Fibroblast of peridontal ligament (primary cell): ENCODE data around the gene PRTG.
A peak's percentile ranks its signal among the peaks of the same experiment; 100 is the strongest.
"Not testable (repeated sequence)": the region's sequence is repeated elsewhere in the genome, so short reads cannot be mapped to it uniquely, and the experiment has no call there.

Source experiments
- DNase-seq: peaks from one replicate; pipeline ENCODE4 v3.0.0-alpha.2; 2010; ENCODE audit errors: extremely low read depth

PRTG gene, protein sequence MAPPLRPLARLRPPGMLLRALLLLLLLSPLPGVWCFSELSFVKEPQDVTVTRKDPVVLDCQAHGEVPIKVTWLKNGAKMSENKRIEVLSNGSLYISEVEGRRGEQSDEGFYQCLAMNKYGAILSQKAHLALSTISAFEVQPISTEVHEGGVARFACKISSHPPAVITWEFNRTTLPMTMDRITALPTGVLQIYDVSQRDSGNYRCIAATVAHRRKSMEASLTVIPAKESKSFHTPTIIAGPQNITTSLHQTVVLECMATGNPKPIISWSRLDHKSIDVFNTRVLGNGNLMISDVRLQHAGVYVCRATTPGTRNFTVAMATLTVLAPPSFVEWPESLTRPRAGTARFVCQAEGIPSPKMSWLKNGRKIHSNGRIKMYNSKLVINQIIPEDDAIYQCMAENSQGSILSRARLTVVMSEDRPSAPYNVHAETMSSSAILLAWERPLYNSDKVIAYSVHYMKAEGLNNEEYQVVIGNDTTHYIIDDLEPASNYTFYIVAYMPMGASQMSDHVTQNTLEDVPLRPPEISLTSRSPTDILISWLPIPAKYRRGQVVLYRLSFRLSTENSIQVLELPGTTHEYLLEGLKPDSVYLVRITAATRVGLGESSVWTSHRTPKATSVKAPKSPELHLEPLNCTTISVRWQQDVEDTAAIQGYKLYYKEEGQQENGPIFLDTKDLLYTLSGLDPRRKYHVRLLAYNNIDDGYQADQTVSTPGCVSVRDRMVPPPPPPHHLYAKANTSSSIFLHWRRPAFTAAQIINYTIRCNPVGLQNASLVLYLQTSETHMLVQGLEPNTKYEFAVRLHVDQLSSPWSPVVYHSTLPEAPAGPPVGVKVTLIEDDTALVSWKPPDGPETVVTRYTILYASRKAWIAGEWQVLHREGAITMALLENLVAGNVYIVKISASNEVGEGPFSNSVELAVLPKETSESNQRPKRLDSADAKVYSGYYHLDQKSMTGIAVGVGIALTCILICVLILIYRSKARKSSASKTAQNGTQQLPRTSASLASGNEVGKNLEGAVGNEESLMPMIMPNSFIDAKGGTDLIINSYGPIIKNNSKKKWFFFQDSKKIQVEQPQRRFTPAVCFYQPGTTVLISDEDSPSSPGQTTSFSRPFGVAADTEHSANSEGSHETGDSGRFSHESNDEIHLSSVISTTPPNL

DNA sequence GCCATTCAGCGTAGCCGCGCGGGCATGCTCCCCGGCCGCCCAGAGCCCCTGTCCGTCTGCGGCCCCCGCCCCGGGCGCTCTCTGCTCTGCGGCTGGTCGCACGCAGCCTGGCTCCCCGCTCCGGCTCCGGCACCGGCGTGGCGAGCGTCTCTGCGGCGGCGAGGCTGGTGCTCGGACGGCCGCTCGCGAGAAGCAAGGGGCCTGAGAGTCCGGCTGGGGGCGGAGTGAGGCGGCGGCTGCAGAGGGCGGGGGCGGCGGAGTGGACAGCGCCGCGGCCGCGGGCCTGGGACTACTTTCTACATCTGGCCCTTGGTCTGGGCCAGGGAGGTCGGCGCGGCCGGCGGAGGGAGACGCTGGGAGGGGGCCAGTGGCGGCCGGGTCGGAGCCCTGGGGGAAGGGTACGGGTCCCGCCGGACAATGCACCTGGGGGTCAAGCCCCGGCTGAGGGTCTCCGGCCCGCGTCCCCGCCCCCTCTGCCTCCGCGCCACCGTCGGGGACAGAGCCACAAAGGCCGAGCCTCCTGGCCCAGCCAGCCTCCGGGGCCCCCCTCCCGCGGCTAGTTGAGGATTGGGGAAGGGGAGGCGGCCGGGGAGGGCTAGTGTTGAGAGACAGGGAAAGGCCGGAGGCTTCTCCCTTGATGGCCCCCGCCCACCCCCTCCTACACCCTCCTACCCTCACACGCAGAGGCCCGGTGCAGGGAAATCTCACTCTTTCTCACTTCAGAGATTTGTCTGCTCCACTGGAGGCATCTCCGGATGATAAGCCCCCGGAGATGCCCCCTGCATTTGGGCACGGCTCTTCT lies at the start of gene PRTG:
PRTG (minus strand) TSS at position 226 of the 802 bp plus-strand sequence; CDS start at position 5, 221 bp downstream.
- DNase-seq = peak; percentile 57

DNA sequence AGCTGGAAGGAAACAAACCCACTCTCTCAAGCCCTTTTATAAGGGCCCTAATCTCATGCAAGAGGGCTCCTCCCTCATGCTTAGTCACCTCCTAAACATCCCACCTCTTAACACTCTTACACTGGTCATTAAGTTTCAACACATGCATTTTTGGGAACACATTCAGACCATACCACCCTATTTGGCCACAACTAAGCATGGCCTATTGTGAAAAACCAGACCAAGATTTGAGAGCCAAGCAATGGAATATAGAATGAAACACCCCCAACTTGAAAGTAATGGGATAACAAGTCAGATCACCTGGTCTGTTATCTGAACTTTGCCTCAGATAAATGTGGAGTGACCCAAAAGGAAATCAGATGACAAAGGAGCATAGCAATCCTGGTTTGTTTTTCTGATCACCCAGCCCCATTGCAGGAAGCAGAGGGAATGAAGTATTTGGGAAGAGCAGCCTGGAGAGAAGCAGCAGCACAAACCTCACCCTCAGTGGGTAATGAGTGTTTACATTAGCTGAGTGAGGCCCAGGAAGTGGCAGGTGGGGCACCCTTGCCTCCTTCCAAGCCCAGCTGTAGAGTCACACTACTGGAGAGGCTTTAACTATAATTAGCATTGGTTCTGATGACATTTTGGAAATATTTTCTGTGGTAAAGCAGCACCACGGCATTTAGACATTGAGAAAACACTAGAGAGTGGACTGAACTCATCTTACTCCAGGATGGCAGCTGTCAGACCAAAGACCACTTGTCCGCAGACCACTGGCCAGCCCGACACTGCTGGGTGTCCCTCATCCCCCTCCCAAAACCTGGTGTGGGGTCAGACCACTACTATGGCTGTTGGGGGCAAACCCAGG lies 48.8 kb upstream of the PRTG start:
- peak; percentile 78 for DNase-seq

- no peak for DNase-seq
Measured at GRCh38 chr15:55789066-55789660, 46.2 kb upstream of the PRTG start.

- DNase-seq = no peak
Measured at GRCh38 chr15:55786341-55786740, 43.4 kb upstream of the PRTG start.

- DNase-seq = not testable (repeated sequence)
Measured at GRCh38 chr15:55785593-55785992, 42.6 kb upstream of the PRTG start.

DNA sequence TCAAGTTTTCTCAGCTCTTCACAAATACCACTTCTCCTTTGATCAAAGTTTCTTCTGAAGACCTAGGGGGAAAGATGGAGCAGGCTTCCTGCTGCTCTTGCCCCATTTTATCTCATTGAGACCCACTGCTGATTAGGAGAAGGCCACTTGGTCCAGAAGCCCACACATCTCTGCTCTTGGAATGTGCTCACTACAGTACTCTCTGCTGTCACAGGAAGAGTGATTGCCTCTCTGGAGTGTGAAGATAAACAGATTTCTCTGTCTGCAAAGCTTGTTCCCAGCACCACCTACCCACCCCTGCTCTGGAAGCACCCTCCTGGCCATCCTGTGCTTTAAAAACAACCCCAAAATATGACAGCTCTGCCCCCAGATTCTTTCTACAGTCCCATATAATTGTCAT lies 41.3 kb upstream of the PRTG start:
- no peak for DNase-seq

DNA sequence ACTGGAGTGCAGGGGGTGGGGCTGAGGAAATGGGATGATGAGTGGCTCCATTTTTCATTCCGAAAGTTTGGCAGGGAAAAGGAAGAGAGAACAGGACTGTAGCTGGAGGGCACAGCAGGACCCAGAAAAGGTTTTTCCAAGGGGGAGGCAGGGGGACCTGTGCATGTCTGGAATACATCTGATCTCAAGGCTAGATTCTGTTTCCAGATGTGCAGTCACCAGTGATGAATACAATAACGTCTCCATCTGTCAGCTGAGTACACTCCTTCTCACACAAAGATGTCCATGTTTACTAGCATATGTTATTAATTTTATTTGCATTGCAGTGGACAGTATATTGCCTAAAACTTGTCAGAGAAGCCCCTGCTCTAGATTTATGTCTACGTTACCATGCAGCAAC lies 39.9 kb upstream of the PRTG start:
- no peak for DNase-seq

DNA sequence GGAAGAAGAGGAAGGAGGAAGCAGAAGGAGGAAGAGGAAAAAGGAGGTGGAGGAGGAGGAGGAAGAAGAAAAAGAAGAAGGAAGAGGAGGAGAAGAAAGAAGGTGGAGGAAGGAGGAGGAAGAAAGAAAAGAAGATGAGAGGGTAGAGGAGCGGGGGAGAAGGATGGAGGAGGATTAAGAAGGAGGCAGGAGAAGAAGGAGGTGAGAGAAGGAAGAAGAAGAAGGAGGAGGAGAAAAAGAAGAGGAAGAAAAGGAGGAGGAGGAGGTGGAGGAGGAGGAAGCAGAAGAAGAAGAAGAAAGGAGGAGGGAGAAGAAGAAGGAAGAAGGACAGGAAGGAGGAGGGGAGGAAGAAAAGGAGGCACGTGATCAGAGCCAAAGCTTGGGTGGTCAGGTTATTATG lies 37.3 kb upstream of the PRTG start:
- DNase-seq = no peak

GRCh38 chr15:55778932-55779331 lies 36.0 kb upstream of the PRTG start:
- no peak for DNase-seq

DNA sequence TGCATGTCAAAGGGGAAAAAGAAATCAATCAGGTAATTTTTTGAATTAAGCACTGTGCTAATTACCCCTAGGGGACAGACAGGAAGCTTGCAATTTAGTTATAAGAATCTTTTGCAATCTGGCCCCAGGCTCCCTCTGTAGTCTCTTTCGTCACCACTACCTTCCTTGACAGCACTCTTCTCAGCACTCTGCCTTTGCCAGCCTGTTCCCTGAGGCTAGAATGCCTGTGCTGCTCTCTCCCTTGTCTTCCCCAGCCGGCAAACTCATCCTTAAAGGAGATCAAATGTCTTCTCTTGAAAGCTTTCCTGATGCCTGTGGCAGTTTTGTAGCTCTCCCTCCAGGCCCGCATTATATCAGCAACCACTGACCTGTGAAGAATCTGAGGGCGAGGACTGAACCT lies 32.4 kb upstream of the PRTG start:
- no peak for DNase-seq

DNA sequence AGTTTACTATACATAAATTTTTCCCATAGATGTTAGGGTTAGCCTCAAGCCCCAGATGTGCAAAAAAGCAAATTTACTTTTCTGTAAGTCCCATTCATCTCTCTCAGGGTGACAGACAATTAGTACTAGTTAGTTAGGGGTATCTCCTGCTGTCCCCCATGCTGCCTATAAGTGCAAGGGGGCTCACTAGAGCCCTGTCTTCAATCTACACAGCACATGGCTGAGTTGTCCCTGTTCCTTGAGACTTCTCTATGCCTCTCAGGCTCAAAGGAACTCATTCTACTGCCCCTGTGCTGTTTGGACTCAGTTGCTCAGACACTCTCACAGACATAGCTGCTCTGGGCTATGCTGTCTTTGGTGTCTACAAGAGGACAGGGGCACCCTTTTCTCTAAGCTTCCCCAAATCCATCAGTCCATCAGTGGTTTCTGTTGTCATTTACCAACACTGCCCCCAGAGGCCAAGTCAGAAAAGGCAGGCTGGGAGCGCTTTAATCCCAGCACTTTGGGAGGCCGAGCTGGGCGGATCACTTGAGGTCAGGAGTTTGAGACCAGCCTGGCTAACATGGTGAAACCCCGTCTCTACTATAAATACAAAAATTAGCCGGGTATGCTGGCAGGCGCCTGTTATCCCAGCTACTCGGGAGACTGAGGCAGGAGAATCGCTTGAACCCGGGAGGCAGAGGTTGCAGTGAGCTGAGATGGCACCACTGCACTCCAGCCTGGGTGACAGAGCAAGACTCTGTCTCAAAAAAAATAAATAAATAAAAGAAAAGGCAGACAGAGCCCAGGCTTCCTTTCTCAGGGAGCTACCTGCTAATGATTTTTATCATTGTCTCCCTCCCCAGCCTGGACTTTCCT lies 31.4 kb upstream of the PRTG start:
- peak; percentile 33 for DNase-seq

- no peak for DNase-seq
Measured at GRCh38 chr15:55770806-55771205, 27.9 kb upstream of the PRTG start.

DNA sequence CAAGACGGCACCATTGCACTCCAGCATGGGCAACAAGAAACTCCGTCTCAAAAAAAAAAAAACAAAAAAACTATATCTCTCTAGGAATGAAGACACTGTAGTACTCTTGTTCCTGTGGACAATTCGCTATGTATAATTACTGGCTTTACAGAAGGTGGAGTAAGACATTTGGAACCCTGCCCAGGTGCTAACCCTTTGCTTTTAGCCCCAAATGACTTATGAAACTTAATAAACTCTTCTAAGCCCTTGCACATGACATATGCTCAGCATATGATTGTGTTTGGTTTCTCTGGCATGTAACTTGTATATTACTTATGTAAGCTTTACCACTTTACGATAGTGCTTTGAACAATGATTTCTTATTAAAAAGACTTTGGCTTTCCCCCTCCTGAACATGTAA lies 27.3 kb upstream of the PRTG start:
- peak; percentile 29 for DNase-seq

- no peak for DNase-seq
Measured at GRCh38 chr15:55768670-55769185, 25.8 kb upstream of the PRTG start.

DNA sequence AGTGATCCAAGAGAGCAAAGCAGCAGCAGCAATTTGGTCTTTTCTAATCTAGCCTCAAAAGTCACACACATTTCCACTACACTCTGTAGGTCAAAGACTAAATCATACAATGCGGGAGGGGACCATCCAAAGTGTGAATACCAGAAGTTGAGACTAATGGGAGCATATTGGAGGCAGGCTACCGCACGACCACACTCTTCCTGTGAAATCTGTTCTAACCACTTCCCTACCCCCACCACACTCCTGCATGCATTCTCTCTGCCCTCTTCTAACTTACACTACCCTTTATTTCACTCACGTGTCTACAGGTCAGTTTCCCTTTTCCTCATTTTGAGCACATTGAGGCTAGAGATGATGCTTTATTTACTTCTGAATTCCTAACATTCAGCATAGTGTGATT lies 23.7 kb upstream of the PRTG start:
- DNase-seq = no peak

- no peak for DNase-seq
Measured at GRCh38 chr15:55764398-55764797, 21.4 kb upstream of the PRTG start.

DNA sequence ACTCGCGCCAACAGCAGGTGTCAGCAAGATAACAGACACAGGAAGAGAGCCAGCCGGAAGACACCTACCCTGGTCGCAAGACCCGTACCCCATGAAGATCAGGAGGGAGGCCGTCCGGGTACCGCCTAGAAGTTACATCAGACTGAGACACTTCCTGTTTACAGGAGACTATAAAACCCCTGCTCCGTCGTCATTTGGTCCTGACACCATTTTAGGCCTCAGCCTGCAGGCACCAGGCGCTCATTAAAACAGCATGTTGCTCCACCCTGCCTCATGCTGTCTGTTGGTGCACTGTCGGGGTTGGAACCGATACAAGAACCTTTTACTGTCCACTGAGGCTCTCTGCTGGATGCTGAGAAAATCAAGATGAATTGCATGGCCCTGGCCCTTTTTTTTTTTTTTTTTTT lies 15.6 kb upstream of the PRTG start:
- no peak for DNase-seq

- not testable (repeated sequence) for DNase-seq
Measured at GRCh38 chr15:55753433-55753832, 10.5 kb upstream of the PRTG start.

GRCh38 chr15:55750706-55751105 lies 7.8 kb upstream of the PRTG start:
- no peak for DNase-seq
